GM06990 (cell line): ENCODE measurements around the gene RRP8.

Experiments
- DNase-seq: peaks from one replicate; pipeline ENCODE4 v3.0.0-alpha.2; 2011; ENCODE audit not compliant: insufficient read length; ENCODE audit errors: extremely low read depth
- H3K27me3 ChIP-seq: replicated peaks from 2 replicates; pipeline ENCODE4 v1.6.0; 2011; ENCODE audit warnings: low read length; ENCODE audit not compliant: control insufficient read depth, insufficient read depth
- H3K36me3 ChIP-seq: 2 replicates; pipeline ENCODE4 v1.5.1; 2011; ENCODE audit warnings: low read length; ENCODE audit not compliant: control insufficient read depth, insufficient read depth
- H3K4me3 ChIP-seq: replicated peaks from 2 replicates; pipeline ENCODE4 v1.5.1; 2011; ENCODE audit warnings: low read depth, mild to moderate bottlenecking, control low read depth, low read length
- TF ChIP-seq, protein P1 (sequence below): IDR thresholded peaks from 2 replicates; pipeline ENCODE4 v1.5.1; 2011; ENCODE audit warnings: low read length, control low read depth, mild to moderate bottlenecking, inconsistent platforms; ENCODE audit not compliant: insufficient read depth, poor library complexity, severe bottlenecking

The RRP8 gene

GRCh38 chr11:6622261-6623171 lies 19.1 kb upstream of the RRP8 start:
- no peak for DNase-seq

DNA sequence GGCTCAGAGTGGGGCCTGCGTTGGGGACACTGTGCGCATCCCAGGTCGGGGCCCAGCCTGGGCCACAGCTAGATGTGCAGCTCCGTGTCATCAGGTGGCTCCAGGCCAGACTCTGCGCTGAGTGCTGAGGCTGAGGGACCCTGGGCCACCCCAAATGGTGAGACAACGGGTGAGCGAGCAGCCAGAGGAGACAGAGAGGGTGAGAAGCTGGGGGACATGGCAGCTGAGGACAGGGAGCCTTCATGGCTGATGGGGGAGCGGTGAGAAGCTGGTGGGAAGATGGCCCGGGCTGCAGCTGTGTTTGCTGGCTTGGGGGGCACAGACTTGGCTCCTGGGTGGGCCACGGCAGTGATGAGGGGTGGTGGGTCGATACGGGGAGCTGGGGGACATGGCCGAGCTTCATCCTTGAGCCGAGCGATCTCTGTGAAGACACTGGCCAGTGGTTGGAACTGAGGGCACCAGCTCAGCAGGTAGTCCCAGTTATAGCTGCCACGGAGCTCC lies 18.3 kb upstream of the RRP8 start:
- TF ChIP-seq, protein P1, sequence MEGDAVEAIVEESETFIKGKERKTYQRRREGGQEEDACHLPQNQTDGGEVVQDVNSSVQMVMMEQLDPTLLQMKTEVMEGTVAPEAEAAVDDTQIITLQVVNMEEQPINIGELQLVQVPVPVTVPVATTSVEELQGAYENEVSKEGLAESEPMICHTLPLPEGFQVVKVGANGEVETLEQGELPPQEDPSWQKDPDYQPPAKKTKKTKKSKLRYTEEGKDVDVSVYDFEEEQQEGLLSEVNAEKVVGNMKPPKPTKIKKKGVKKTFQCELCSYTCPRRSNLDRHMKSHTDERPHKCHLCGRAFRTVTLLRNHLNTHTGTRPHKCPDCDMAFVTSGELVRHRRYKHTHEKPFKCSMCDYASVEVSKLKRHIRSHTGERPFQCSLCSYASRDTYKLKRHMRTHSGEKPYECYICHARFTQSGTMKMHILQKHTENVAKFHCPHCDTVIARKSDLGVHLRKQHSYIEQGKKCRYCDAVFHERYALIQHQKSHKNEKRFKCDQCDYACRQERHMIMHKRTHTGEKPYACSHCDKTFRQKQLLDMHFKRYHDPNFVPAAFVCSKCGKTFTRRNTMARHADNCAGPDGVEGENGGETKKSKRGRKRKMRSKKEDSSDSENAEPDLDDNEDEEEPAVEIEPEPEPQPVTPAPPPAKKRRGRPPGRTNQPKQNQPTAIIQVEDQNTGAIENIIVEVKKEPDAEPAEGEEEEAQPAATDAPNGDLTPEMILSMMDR: no peak
- Histone ChIP-seq H3K4me3 (no peak overlapping the region), H3K36me3 (no peaks in the 10 kb centered on the region; the same call in 1 of the 2 replicates), H3K27me3 (no peaks in the 10 kb centered on the region)
- no peak for DNase-seq

More at GRCh38 chr11:6622261-6623171, 19.1 kb upstream of the RRP8 start:
- TF ChIP-seq, protein P1: no peak
- Histone ChIP-seq H3K4me3 (no peak overlapping the region), H3K36me3 (no peaks in the 10 kb centered on the region), H3K27me3 (no peaks in the 10 kb centered on the region)

DNA sequence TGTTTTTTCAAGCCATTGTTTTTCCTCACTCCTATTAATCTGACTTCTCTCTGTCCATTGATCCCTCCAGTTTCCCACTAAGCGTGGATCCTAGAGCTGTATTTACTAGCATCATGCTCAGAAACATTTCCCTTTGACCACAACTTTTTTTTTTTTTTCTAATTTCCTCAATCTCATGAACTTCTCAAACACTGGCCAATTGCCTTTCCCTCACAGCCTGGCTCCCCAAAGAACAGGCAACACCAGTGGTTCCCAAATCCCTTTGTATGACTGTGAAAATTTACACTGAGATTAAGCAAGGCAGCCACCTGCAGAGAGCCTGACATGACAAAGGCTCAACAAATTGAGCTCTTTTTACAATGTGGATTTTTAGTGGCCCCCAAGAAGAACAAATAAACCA lies 17.2 kb upstream of the RRP8 start:
- TF ChIP-seq, protein P1: no peak
- DNase-seq: no peak
- Histone ChIP-seq H3K36me3 (peaks cover 4% of the 10 kb centered on the region), H3K27me3 (no peaks in the 10 kb centered on the region), H3K4me3 (no peak overlapping the region)

GRCh38 chr11:6619004-6619745 lies 15.8 kb upstream of the RRP8 start, which contains the start of gene TPP1:
TSS of gene TPP1 (minus strand) at chr11:6619422. CDS start at chr11:6619400, 22 bp downstream.
- peaks cover 7% of the 10 kb centered on the region for H3K36me3 ChIP-seq
- DNase-seq: peak; percentile 84
- TF ChIP-seq, protein P1: no peak
- H3K27me3 ChIP-seq: no peaks in the 10 kb centered on the region
- H3K4me3 ChIP-seq: peak within 1 kb of the TSS; percentile 96

GRCh38 chr11:6618117-6619003 lies 14.9 kb upstream of the RRP8 start:
- DNase-seq: peak; percentile 48
- H3K36me3 ChIP-seq: peaks cover 7% of the 10 kb centered on the region

More at GRCh38 chr11:6618117-6619003, 14.9 kb upstream of the RRP8 start:
- peak overlapping the region; percentile 96 for H3K4me3 ChIP-seq
- no peaks in the 10 kb centered on the region for H3K27me3 ChIP-seq
- TF ChIP-seq, protein P1: no peak
